ENCODE results near the gene SLC46A2.

Gene SLC46A2

DNA sequence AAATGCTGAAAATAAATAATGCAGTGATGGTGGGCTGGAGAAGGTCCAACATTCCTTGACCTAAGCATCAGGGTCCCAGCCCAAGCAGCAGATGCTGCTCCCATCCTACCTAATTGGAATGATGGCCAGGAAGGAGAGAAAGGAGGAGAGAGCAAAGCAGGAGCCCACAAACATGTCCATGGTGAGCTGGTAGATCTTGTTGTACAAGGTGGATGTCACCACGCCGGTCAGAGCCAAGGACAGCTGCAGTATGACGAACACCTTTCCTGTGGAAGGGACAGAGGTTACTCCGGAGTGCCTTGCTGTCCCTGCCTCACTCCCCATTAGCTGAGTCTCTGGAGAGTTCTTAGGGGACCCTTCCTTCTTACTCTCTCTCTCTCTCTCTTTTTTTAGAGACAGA is 4.3 kb downstream of the SLC46A2 start:
- no peak for DNase-seq (ENCODE audit: low spot score)

DNA sequence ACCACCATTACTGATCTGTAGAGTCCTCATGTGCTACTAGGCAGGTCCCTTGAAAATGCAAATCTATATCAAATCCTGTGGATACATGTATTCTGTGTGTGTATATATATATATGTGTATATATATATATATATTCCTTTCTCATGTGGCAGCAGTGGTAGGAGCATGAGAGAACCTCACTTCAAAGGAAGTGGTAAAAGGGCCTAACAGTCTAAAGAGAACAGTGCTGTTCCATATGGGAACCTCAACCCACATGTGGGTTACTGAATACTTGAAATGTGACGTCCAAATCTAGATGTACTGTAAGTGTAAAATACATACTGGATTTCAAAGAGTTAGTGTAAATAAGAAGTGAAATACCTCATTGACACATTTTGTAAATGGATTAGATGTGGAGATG is 5.4 kb downstream of the SLC46A2 start:
- DNase-seq (ENCODE audit: low spot score): no peak

DNA sequence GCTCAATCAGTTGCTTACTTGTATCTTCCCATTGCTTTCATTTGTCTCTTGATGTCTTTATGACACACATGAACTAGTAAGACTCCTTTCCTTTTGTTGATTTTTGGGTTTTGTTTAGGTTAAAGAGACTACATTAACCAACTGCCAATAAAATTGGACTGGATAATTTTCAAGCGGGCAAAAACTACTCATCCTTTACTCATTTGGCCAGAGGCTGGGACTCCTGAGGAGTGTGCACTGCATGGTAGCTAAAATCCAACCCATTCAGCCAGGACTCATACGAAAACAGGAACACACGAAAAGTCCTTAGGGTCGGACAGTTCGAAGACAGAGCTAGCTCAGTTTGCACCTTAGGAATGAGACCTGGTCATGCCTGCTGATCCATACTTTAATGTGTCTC is 6.0 kb downstream of the SLC46A2 start:
- DNase-seq (ENCODE audit: low spot score): no peak

DNA sequence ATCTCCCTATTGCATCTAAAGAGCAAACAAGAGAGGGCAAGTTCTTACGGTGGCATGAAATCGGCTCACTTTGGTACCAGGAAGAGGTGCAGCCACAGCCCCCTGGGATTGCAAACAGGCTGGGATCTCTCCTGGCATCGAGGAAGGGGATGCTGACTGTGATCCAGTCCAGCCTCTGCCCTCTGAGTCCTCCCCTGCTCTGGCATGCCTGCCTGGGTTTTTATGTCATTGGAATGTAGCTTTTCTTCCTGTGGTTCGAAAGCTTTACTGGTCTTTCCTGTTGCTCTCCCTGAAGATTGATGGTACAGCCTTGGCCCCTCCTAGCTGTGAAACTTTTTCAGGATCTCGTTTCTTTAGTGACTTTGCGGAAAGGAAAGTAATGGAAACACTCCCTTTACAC is 6.6 kb downstream of the SLC46A2 start:
- DNase-seq (ENCODE audit: low spot score): no peak

DNA sequence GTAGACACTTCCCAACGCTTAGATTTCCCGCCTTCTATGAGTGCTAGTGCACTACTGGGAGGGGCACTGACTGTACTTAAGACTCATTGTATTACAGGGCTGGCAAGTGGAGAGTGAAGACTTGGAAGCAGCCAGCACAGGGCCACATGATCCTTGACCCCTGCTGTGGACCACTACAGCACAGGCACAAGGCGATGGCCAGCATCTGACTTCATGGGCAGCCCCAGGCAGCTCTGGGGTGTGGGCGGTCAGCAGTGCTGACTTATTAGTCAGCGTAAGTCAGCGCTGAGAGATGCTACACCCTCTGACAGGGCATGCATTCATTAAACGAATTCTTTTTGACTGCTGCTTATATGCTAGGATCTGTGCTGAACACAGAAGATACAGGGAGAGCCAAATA is 9.3 kb downstream of the SLC46A2 start:
- no peak for DNase-seq (ENCODE audit: low spot score)

DNA sequence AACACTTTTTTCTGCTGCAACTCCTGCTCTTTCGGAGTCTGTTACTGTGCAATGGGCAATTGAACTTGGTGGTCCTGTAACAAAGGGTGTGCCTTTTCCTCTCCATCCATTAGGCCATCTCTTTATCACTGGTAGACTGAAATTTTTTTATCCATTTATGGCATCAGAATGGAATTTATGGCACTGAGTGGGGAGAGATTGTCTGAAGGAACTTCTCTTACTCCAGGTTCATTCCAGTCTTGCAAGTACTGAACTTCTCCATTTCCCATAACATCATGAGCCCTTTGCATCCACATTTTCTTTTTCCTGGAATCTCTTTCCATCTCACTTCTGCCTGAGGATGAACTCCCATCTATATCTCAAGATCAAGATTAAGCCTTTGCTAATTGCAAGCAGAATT is 10.0 kb downstream of the SLC46A2 start:
- no peak for DNase-seq (ENCODE audit: low spot score)

DNA sequence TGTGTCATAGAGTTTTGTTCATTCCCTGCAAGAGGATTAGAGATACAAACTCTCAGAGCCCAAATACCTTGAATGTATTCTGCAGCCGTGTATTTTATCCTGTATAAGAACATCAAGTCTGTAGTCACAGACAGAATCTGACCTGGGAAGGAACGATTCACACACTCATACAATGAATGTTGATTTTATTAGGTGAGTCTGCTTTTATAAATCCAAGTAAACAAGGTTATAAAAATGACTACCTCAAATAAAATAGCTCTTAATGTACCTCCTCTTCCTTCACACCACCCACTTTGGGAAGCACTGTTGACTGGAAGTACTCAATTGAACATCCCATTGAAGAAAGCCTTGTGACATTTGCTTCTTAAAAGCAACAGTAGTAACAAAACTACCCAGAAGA is 11.9 kb downstream of the SLC46A2 start:
- no peak for DNase-seq (ENCODE audit: low spot score)

DNA sequence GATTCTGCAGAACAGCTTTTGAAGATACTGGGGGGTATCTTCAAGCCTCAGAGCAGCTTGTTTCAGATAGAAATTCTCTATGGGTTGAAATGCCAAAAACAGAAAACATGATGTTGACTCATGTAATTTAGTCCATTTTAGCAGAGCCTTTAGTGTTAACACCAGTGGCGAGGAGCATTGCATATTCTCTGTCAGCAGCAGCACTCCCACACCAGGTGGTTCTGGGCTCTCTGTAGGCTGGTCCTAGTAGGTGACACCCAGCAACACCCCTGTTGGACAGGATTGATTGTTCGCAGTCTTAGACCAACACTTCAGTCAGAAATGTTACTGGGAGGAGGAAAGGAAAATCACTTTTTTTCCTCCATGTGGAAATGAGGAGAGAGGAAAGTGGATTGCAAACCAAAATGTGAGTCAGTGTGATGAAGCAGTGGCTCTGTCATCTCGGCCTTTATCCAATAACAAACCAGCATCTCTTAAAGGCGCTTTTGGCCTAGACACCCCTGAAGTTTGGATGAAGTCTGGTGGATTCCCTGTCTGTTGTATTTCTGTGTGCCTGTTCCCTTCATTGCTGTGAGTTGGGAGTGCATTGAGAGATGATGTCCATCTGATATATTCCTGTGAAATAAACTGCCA is 16.8 kb downstream of the SLC46A2 start:
- DNase-seq (ENCODE audit: low spot score): no peak

DNA sequence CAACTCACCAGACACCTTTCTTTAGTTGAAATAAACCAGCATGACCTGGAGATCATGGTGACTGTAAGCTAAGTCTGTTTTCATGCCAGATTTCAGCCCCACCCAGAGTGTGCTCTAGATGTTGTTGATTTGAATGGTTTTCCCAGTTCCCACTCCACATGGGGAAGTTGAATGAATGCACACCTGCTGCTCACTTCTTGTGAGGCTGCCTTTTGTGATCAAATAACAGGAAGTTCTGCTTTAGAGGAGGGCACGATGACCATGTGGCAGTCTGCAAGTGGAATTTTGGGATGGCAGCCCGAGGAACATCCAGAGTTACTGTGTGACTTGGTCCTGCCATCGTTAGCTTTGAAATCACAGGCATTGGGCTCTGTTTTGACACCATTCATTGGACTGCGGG is 18.7 kb downstream of the SLC46A2 start:
- DNase-seq (ENCODE audit: low spot score): no peak

DNA sequence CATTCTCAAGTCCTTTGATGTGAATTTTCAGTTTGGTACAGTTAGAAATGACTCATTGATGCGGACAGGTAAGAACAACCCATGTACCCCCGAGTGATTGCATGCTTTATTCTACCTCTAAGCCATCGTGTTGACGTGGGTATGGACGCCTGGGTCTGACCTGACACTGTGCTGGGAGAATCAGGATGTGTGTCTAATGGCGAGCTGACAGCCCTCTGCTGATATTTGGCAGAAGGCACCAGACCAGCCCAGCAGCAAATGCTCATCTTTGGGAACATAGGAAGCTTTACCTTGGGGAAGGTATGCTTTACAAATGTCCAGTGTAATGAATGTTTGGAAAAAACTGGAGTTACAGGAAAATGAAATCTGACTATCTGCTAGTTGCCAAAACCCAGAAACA is 20.1 kb downstream of the SLC46A2 start:
- no peak for DNase-seq (ENCODE audit: low spot score)

DNA sequence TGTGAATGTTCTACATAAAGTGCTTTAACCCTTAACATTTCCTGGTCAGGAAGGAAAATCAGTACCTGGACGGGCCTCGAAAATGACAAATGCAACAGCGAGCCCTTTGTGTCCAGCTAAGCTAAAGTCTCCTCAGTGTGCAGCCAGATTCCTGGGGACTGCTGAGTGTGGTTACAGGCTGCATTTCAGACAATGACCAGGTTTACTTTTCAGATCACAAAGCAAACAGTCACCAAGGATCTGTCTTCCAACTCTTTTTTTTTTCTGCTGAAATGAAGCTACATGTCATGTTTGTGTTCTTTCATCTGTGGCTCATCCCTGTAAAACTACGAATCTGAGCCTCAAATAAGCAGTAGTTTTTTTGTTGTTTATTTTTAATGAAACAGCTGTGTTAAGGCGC is 20.8 kb downstream of the SLC46A2 start:
- no peak for DNase-seq (ENCODE audit: low spot score)

DNA sequence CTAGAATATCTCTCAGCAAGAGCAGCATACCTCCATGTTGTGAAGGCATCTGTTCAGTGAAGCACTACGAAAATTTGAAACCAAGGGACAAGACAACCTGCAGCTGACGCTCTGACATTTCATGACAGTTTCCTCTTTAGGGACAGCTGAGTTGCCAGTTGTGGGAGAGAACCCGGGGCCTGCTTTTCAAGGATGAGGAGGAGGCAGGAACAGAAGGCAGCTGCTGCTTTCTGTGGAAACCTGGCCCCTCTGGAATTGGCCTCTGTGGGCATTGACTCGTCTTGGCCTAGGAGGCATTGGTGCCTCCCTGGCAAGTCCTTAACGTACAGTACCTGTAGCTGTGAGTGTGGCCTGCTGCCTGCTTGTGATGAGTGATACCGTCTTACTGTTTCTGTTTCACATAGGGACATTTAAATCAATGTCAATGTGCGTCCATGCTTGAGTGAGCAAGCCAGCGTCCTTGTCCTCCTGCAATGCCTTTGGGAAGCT is 21.6 kb downstream of the SLC46A2 start:
- DNase-seq (ENCODE audit: low spot score): no peak

DNA sequence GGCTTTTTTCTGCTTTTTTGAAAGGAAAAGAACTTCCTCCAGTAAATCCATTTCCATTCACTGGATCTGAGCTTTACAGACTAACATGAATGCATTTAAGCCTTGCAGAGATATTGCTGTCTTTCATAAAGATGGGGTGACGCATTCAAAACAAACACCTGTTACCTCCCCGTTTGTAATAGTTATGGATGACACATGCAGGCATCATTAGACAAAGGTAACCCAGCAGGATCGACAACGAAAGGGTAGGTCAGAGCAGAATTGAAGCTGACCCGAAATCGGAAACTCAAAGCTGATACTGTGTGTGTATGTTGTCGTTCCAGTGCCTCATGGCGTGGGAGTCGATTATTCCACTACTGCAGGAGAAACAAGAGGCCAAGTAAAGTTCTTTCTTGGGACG is 22.2 kb downstream of the SLC46A2 start:
- no peak for DNase-seq (ENCODE audit: low spot score)

DNA sequence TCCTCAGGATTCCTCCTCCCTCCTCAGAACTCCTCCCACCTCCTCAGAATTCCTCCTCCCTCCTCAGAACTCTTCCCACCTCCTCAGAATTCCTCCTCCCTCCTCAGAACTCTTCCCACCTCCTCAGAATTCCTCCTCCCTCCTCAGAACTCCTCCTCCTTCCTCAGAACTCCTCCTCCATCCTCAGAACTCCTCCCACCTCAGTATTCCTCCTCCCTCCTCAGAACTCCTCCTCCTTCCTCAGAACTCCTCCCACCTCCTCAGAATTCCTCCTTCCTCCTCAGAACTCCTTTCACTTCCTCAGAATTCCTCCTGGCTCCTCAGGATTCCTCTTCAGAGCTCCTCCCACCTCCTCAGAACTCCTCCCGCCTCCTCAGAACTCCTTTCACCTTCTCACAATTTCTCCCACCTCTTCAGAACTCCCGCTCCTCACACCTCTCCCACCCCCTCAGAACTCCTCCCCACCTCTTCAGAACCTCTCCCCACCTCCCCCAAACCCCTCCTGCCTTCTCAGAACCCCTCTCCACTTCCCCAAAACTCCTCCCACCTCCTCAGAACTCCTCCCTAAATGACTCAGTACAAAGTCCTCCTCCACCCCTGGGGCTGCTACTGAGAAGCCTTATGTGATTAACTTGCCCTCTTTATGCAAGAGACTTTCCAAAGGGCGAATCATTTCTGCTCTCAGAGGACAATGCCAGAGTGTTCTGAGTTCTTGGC is 23.2 kb downstream of the SLC46A2 start:
- DNase-seq (ENCODE audit: low spot score): peak; percentile 44

DNA sequence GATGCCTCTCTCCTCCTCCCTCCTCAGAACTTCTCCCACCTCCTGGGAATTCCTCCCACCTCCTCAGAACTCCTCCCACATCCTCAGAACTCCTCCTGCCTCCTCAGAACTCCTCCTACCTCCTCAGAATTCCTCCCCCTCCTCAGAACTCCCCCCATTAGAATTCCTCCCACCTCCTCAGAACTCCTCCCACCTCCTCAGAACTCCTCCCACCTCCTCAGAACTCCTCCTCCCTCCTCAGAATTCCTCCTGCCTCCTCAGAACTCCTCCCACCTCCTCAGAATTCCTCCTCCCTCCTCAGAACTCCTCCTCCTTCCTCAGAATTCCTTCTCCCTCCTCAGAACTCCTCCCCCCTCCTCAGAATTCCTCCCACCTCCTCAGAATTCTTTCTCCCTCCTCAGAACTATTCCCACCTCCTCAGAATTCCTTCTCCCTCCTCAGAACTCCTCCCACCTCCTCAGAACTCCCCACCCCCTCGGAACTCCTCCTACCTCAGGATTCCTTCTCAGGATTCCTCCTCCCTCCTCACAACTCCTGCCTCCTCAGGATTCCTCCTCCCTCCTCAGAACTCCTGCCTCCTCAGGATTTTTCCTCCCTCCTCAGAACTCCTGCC is 23.9 kb downstream of the SLC46A2 start:
- no peak for DNase-seq (ENCODE audit: low spot score)

DNA sequence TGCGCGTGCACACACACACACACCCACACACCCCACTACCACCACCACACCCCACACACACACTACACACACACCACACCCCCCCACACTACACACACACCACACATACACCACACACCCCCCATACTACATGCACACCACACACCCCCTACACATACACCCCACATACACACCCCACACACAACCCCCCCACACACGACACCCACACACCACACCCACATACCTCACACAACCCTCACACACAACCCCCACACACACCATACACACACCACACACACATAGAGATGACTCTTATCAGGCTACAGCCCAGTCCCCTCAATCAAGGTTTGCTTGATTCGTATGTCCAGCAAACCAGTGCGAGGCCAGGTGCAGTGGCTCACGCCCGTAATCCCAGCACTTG is 25.7 kb downstream of the SLC46A2 start:
- DNase-seq (ENCODE audit: low spot score): no peak

DNA sequence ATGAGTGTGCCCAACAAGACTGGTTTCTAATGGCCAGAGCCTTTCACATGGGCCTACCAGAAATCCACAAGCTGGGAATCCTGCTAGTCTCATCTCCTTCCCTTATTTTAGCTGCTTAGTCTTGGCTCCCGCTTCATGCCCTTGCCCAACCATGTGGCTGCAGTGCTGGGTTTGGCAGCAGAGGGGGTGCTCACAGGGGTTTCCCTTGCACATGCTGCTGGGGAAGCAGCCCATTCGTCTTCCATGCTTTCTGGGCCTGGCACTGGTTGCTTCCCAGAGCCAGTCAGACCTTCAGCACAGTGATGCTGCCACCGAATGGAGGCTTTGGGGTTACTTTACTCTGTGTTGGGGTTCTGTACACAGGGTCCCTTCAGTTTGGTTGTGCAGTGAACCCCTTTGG is 26.3 kb downstream of the SLC46A2 start:
- no peak for DNase-seq (ENCODE audit: low spot score)

DNA sequence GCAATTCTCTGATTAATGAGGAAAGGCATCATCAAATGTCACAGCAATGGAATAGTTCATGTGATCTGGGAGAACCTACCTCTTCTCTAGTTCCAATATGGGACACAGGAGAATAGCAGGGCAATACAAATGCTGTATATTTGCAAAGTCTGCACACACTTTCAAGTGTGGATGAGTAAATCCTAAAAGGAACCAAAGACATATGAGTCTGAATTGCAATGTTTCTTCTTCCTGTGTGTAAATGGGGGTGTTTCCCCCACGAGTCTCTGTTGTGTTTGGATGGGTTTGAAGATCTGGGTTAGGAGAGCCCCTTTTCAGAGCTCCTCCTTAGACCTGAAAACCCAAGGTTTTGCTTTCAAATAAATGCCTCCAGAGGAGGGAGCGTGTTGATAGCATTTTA is 26.9 kb downstream of the SLC46A2 start:
- no peak for DNase-seq (ENCODE audit: low spot score)

DNA sequence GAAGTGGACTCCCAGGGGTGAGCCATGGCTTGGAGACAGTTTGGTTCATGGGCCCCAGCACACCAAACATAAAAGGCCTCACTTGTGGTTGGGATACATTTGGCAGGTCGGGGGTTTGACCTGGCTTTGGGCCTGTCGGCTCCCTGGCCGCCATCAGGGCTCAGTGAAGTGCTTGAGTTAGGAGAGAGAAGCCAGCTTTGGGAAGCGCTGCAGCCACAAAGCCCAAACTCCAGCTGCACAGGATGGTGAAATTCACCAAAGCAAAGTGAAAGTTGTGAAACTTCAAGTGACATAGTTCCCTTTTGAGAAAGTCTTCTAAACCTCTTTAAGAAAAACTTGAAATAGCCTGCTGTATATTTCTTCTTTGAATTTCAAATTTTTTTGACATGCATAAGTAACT is 27.5 kb downstream of the SLC46A2 start:
- peak; percentile 65 for DNase-seq (ENCODE audit: low spot score)

DNA sequence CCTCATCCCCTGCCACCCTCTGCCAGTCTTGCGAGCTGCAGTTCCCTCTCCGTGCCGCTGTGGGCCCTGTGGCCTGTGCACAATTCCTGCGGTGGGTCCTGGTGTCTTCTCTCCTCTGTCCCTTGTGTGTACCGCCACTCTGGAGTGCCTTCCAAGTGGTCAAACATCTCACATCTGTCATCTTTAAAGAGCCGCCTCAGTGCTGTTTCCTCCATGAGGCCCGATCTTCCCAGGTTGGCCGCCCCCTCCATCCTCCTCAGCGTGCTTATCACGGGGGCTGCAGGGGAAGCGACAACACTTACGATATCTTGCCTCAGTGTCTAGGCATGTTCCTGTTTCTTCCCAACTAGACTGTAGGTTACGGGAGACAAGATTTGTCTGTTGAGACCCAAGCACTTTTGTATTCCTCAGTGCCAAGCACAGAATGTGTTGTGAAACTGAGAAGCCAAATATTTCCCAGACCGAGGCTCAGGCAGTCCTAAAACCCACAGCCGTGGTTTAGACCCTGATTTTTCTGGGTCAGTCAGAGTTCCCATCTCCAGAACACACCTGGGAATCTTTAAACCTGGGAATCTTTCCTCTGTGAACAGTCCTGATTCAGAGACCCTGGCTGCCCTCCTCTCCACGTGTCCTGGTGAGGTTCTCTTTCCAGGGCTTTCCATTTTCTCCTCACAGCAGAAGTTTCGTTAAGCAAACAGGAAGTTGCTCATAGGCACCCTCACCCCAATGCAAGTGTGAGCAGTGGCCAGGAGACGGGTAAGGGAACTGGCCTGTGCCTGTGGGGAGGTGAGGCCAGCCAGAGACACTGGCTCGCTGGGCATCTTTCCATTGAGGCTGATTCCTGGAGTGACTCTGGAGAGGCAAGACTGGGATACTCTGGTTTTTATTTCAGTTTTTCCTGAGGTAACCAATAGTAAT is 28.8 kb downstream of the SLC46A2 start:
- DNase-seq (ENCODE audit: low spot score): peak; percentile 68

DNA sequence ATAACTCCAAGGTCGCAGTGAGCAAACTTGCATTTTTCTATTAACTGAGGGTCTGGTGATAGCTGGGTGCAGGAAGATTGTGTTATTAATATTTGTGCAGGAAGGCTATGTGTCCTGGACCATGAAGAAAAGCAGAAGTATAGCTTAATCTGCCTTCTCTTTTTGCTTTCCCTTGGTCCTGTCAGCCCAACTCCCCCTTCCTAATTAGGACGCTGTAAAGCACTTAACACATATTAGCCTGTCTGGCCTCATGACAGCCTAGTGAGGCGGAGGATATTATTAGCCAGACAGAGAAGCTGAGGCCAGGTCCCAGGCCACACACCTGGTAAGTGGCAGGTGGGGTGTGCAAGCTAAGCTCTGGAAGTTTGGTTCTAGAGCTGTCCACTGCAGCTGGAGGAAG is 29.5 kb downstream of the SLC46A2 start:
- no peak for DNase-seq (ENCODE audit: low spot score)

DNA sequence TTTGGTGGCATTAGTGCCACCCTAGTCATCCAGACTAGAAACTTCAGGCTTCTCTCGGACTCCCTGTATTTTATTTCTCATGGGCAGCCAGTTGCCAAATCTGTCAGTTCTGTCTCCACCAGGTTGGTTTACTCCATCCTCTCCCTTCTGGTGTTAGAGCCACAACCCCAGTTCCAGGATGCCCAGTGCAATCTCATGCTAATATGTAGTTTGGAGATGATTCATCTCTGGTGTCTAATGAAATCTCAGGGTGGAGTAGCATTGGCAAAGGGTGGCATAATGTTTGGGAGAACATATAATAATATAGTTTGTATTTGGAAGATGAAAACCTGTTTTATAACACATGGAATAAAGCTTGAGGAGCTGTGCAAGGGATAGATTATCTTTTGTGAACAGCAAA is 30.2 kb downstream of the SLC46A2 start:
- no peak for DNase-seq (ENCODE audit: low spot score)

All from pons (tissue), 1 donor.